H1 (cell line): ENCODE measurements around the gene PPP1R10. TPM values are rescaled to one million over a fixed set of nuclear protein-coding genes. Genes with fewer than 3 reads are reported as not detected.

Source experiments
- CBX5 ChIP-seq: fragments of 300-800, 300-1000 bp; sonication (generic); IDR thresholded peaks from 2 replicates; pipeline ENCODE4 v1.7.1; 2016; ENCODE audit warnings: antibody characterized with exemption, low read length, low read depth
- CHD1 ChIP-seq: IDR thresholded peaks from 2 replicates; pipeline ENCODE4 v1.6.1; 2012; ENCODE audit warnings: low read depth, low read length, improper control_type of control experiment
- HDAC6 ChIP-seq: IDR thresholded peaks from one replicate; pipeline ENCODE4 v1.7.1; 2012; ENCODE audit warnings: low read depth, mild to moderate bottlenecking, inconsistent platforms, low read length, moderate library complexity
- RXRA ChIP-seq: IDR thresholded peaks from 2 replicates; pipeline ENCODE4 v1.6.1; 2011; ENCODE audit warnings: low read depth, mild to moderate bottlenecking, low read length, moderate library complexity; ENCODE audit not compliant: insufficient read depth
- SAP30 ChIP-seq: fragments of 300-600 bp; sonication (generic); IDR thresholded peaks from 2 replicates; pipeline ENCODE4 v1.7.1; 2012; ENCODE audit warnings: low read length, moderate library complexity, mild to moderate bottlenecking, inconsistent platforms; ENCODE audit not compliant: insufficient read depth, insufficient replicate concordance
- TBP ChIP-seq: IDR thresholded peaks from 2 replicates; pipeline ENCODE4 v1.6.1; 2011; ENCODE audit warnings: low read depth, low read length, improper control_type of control experiment
- polyA plus RNA-seq, 7 experiments: library from polyadenylated mRNA; depleted of rRNA in 3 of 7; stranded (reverse) in 5 of 7; unstranded in 2 of 7; fragments of >200 nt in 5 of 7; fragments of 200-250 nt in 2 of 7; gene quantifications; 1 replicate in 5 of 7; 2 replicates in 1 of 7; 4 replicates in 1 of 7; pipeline versions ENCODE4 v1.2.1 to v1.2.3, GENCODE V29; 2011 to 2013; ENCODE audit warnings: missing spikeins in 2 of 7, mixed read lengths in 2 of 7
- total RNA-seq: library from RNA; stranded (reverse); fragmentation: NEBNext Ultra II Directional; extraction: Animal tissue kit (Norgen Biotek cat#: 25700); gene quantifications from 2 replicates; pipeline ENCODE4 v1.2.1, GENCODE V29; 2021
- TF ChIP-seq, protein P1 (sequence below): IDR thresholded peaks from 2 replicates; pipeline ENCODE4 v1.6.1; 2011; ENCODE audit warnings: low read depth, mild to moderate bottlenecking, low read length; ENCODE audit not compliant: insufficient read depth
- TF ChIP-seq, protein P2 (sequence below), 3 experiments: IDR thresholded peaks; 1 replicate in 2 of 3; 2 replicates in 1 of 3; pipeline versions ENCODE4 v1.5.1 to v1.6.1; 2011; ENCODE audit warnings: low read length in 3 of 3, mild to moderate bottlenecking in 3 of 3, inconsistent platforms in 2 of 3, low read depth in 1 of 3, moderate library complexity in 1 of 3; ENCODE audit not compliant: insufficient read depth in 1 of 3; ENCODE audit errors: control extremely low read depth in 1 of 3

PPP1R10 gene
- total and polyA plus RNA-seq, 2 of the 8 experiments (the other 6 are each of a cell fraction or from before 2014, with no cell fraction given), result 23.9 to 89.1 TPM

DNA sequence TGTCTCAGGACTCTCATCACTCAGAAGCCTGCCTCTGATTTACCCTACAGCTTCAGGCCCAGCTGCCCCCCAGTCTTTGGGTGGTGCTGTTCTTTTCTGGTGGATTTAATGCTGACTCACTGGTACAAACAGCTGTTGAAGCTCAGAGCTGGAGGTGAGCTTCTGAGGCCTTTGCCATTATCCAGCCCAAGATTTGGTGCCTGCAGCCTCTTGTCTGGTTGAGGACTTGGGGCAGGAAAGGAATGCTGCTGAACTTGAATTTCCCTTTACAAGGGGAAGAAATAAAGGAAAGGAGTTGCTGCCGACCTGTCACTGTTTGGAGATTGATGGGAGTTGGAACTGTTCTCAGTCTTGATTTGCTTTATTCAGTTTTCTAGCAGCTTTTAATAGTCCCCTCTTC, 26.0 kb downstream of the PPP1R10 start (continued):
- TF ChIP-seq, protein P1, sequence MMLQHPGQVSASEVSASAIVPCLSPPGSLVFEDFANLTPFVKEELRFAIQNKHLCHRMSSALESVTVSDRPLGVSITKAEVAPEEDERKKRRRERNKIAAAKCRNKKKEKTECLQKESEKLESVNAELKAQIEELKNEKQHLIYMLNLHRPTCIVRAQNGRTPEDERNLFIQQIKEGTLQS, result no peak
- TF ChIP-seq, protein P2, sequence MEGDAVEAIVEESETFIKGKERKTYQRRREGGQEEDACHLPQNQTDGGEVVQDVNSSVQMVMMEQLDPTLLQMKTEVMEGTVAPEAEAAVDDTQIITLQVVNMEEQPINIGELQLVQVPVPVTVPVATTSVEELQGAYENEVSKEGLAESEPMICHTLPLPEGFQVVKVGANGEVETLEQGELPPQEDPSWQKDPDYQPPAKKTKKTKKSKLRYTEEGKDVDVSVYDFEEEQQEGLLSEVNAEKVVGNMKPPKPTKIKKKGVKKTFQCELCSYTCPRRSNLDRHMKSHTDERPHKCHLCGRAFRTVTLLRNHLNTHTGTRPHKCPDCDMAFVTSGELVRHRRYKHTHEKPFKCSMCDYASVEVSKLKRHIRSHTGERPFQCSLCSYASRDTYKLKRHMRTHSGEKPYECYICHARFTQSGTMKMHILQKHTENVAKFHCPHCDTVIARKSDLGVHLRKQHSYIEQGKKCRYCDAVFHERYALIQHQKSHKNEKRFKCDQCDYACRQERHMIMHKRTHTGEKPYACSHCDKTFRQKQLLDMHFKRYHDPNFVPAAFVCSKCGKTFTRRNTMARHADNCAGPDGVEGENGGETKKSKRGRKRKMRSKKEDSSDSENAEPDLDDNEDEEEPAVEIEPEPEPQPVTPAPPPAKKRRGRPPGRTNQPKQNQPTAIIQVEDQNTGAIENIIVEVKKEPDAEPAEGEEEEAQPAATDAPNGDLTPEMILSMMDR (IDR thresholded peaks at IDR 0.05; ENCODE audit: control extremely low read depth in 1 of 3, insufficient read depth in 1 of 3, low read depth in 1 of 3, low read length in 3 of 3), result no peak
- TF ChIP-seq HDAC6, result no peak
- no peak for TF ChIP-seq CHD1
- no peak for TF ChIP-seq TBP
- no peak for TF ChIP-seq SAP30
- TF ChIP-seq CBX5, result no peak
- TF ChIP-seq RXRA, result no peak
